ENCODE results near the gene LGI4.

GRCh38 chr19:35099897-35100275 is 35.0 kb downstream of the LGI4 start:
- no peak for TF ChIP-seq CTCF (IDR thresholded peaks at IDR 0.05; ENCODE audit: low read length)
- no peak for TF ChIP-seq EZH2 (optimal IDR thresholded peaks at IDR 0.05; ENCODE audit: low read depth, low read length)
